ENCODE measurements around the gene UBTF. TPM values are rescaled to one million over a fixed set of nuclear protein-coding genes. Genes with fewer than 3 reads are reported as not detected.

The UBTF gene
- total and polyA plus RNA-seq, 2 of the 8 experiments (the other 6 are each of a cell fraction or from before 2014, with no cell fraction given): 14.7 to 106 TPM

DNA sequence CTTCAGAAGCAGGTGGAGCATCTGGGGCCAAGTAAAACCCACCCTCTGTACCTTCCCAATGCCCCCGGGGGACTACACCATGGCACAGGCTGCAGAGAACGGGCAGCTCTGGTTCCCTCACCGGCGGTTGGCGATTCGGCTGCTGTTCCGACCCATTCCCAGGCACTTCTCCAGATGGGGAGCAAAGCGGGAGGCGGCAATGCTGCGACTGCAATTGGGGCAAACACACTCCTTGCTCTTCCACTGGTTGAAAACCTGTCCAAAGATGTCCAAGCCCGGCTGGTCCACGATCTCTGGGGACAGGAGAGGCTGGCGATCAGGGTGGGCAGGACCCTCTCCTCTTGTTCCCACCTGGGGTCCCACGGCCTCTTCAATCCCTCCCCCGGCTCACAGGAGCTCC is 22.4 kb downstream of the UBTF start:
- Histone ChIP-seq H3K14ac (ENCODE audit: insufficient read length) (no peak overlapping the region), H3K4me3 (ENCODE audit: extremely low read depth in 1 of 4, insufficient read depth in 2 of 4, low read depth in 3 of 4, low read length in 4 of 4) (no peak overlapping the region), H3K36me3 (ENCODE audit: control insufficient read depth in 2 of 4, insufficient read depth in 4 of 4, low read length in 3 of 4) (peaks cover 19 to 37% (median 27%) of the 10 kb centered on the region in 4 experiments), H4K91ac (replicated peaks; ENCODE audit: insufficient read length, low read length) (no peak overlapping the region), H2BK5ac (ENCODE audit: low read depth, low read length) (no peak overlapping the region), H2BK120ac (replicated peaks; ENCODE audit: low read depth, low read length) (no peak overlapping the region), H3K79me1 (ENCODE audit: low read depth, low read length) (no peaks in the 10 kb centered on the region; the same call in 1 of the 2 replicates), H3K79me2 (ENCODE audit: control insufficient read depth in 1 of 2, insufficient read depth in 2 of 2, low read length in 2 of 2) (peaks cover 0 to 24% of the 10 kb centered on the region in 2 experiments; a peak in 3 of 4 replicates), H3K4me1 (replicated peaks in 1 of 4; ENCODE audit: control insufficient read depth in 3 of 4, insufficient read depth in 4 of 4, low read length in 3 of 4) (peaks cover 0 to 27% (median 13%) of the 10 kb centered on the region in 4 experiments; a peak in 6 of 7 replicates), H2BK15ac (ENCODE audit: low read length) (no peak overlapping the region), H3K23me2 (ENCODE audit: low read depth, low read length) (peaks cover 10% of the 10 kb centered on the region), H2AK5ac (ENCODE audit: low read depth, low read length) (no peak overlapping the region), H2BK12ac (ENCODE audit: low read depth, low read length) (no peak overlapping the region), H3K27me3 (replicated peaks in 1 of 4; ENCODE audit: control insufficient read depth in 3 of 4, extremely low read depth in 1 of 4, insufficient read depth in 3 of 4, low read length in 3 of 4) (no peaks in the 10 kb centered on the region), H3K56ac (replicated peaks; ENCODE audit: insufficient read length, low read depth, low read length) (no peak overlapping the region), H4K5ac (ENCODE audit: insufficient read length, low read depth, low read length) (no peak overlapping the region), H3K18ac (ENCODE audit: extremely low read depth, low read length) (no peak overlapping the region), H3K4ac (replicated peaks; ENCODE audit: insufficient read length, low read depth, low read length) (no peak overlapping the region), H4K8ac (ENCODE audit: extremely low read depth, insufficient read depth, low read length) (peak overlapping the region; percentile 59; the same call in 1 of the 2 replicates), H4K20me1 (replicated peaks in 1 of 2; ENCODE audit: control insufficient read depth in 1 of 2, insufficient read depth in 2 of 2, low read length in 2 of 2) (peaks cover 0 to 17% of the 10 kb centered on the region in 2 experiments), H3K9me3 (ENCODE audit: insufficient read depth in 2 of 2, low read depth in 1 of 2, low read length in 1 of 2) (no peaks in the 10 kb centered on the region), H2BK20ac (ENCODE audit: low read length) (no peak overlapping the region), H2AFZ (ENCODE audit: low read length) (no peak overlapping the region), H3K4me2 (ENCODE audit: insufficient read depth in 1 of 2, low read depth in 2 of 2, low read length in 2 of 2) (no peak overlapping the region), H3K27ac (ENCODE audit: low read depth, low read length) (no peak overlapping the region), H3K9ac (replicated peaks in 1 of 4; ENCODE audit: extremely low read depth in 1 of 4, low read depth in 3 of 4, low read length in 3 of 4) (peak overlapping the region in 1 of 4 experiments; percentile 13; a peak in 1 of 7 replicates), H3K23ac (ENCODE audit: insufficient read length) (no peak overlapping the region)
- ChIA-PET CTCF (ENCODE audit: partially characterized antibody) (interaction anchor here (0.6 to 2.7 kb wide), 9 partner anchors 8 to 1930 kb away, joined by 3 to 15 read pairs (median 6); partner anchors contain the start of genes GRN, HDAC5 and TMUB2), POLR2A (ENCODE audit: partially characterized antibody) (interaction anchor here (0.7 to 8.5 kb wide), 3 partner anchors 8 to 122 kb away, joined by 3 to 78 read pairs (median 32); no protein-coding TSS in a partner anchor)
- 93% methylated on average over 15 of the region's 15 CpGs; no CpG with 5 or more reads in 1 of the 2 experiments for WGBS, 2 experiments (ENCODE audit: extremely low coverage in 1 of 2, insufficient coverage in 1 of 2, insufficient read length in 1 of 2, insufficient replicate concordance in 2 of 2, low coverage in 1 of 2, low lambda C conversion rate in 2 of 2, missing lambda C conversion rate in 1 of 2)
- DNase-seq (ENCODE audit: low read depth in 1 of 2, low spot score in 2 of 2) (no peak), FAIRE-seq (no peak)
- TF ChIP-seq HDAC2 (IDR thresholded peaks at IDR 0.05; ENCODE audit: borderline replicate concordance in 1 of 2, low read depth in 2 of 2, low read length in 2 of 2) (no peak), EGR1 (IDR thresholded peaks at IDR 0.05; ENCODE audit: borderline replicate concordance, low read depth, low read length) (no peak), CHD2 (IDR thresholded peaks at IDR 0.05; ENCODE audit: low read length) (no peak), RNF2 (IDR thresholded peaks at IDR 0.05; ENCODE audit: borderline replicate concordance, low read depth, low read length, missing control alignments, poor library complexity, severe bottlenecking) (no peak), ZNF274 (IDR thresholded peaks at IDR 0.05; ENCODE audit: borderline replicate concordance, extremely low read depth, low read length) (no peak), SP4 (IDR thresholded peaks at IDR 0.05; ENCODE audit: low read length) (no peak), POU5F1 (IDR thresholded peaks at IDR 0.05; ENCODE audit: low read depth, low read length) (no peak), MAFK (IDR thresholded peaks at IDR 0.05; ENCODE audit: low read depth, low read length) (no peak), POLR2A (IDR thresholded peaks at IDR 0.05; ENCODE audit: control extremely low read depth in 1 of 2, low read depth in 2 of 2, low read length in 2 of 2) (no peak), ASH2L (IDR thresholded peaks at IDR 0.05; ENCODE audit: low read length) (no peak), RAD21 (IDR thresholded peaks at IDR 0.05 in 1 of 2, conservative IDR thresholded peaks at IDR 0.05 in 1 of 2; ENCODE audit: low read depth in 2 of 2, low read length in 2 of 2) (no peak), CBX5 (IDR thresholded peaks at IDR 0.05; ENCODE audit: low read depth, low read length) (no peak), GTF2F1 (IDR thresholded peaks at IDR 0.05; ENCODE audit: borderline replicate concordance, low read depth, low read length) (no peak)
